ENCODE measurements around the gene DEPP1.

DEPP1 gene

DNA sequence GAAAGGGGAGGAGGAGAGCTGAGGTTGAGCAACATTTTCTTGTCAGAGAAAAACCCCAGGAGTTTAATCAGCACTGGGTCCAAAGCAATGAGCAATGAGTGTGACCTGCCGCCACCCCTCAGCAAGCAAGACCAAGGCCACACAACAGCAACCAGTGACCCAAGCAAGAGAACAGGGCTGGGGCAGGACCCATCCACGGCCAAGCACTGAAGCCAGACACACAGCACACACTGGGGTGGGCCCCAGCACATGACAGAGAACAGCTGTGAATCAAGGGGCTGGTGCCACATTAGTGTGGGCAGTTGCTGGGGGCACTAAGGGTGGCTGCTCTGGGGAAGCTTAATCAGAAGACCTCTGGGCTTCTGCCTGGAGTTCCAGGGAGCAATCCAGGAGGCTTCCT, 51.3 kb downstream of the DEPP1 start:
- DNase-seq (ENCODE audit: low read depth, low spot score), result no peak
- H3K4me3 ChIP-seq (ENCODE audit: low read length), result no peak overlapping the region

DNA sequence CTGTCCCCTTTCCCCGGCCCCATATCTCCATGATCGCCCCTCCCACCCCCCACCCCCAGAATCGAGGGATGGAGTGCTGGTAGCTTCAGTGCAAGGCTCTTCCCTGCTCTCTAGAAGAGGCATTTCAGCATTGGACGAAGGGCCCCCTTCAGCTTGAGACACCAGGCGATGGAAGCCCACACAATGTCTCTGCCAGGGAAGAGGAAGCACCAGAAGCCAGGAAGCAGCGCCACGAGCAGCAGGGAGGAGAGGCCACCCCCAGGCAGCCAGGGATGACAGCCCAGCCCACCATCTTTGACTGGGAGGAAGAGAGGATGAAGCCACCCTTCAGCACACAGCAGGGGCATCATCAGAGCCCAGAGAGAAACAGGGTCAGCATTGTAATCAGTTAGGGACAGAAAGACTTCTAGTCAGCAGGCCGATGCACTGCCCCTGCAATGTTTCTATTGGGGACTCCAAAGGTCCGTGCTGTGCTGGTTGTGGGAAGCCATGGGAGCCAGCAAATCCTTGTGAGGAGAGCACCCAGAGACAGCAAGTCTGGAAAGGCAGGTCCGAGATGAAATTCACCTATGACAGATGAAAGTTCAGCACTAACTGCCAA, 51.8 kb downstream of the DEPP1 start:
- DNase-seq (ENCODE audit: low read depth, low spot score), result no peak
- H3K4me3 ChIP-seq (ENCODE audit: low read length), result no peak overlapping the region

Measured in Jurkat, Clone E6-1 (cell line).